ELR (cell line): Measurements from ENCODE around the gene OR51B6.
A peak's percentile ranks its signal among the peaks of the same experiment; 100 is the strongest.
"Not testable (repeated sequence)": the region's sequence is repeated elsewhere in the genome, so short reads cannot be mapped to it uniquely, and the experiment has no call there.

ENCODE experiments used
- DNase-seq: peaks from one replicate; pipeline ENCODE4 v3.0.0-alpha.2; 2015; ENCODE audit warnings: low read depth

Gene OR51B6

GRCh38 chr11:5351208-5351607, at the start of gene OR51B6:
Gene OR51B6, plus strand, starts transcription at chr11:5351508. Its CDS starts 0 bp downstream, at chr11:5351508.
- no peak for DNase-seq

DNA sequence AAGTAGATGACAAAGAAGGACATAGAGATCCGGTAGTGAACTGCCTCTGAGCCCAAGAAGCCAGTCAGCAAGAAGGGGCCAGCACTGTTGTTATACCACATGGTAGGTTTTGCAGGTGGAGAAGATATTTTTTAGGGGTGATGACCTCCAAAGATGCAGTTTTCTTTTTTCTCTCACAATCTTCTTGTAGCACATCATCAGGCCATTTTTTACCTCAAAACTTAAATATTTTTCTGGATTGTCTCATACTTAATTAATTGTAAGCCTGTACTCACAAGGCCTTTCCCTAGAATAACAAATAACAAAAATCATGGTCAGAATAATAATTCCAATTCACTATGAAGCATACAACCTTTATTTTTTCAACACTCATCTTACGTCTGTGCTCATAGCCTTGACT, 49.5 kb upstream of the OR51B6 start, which contains the start of gene OR51B4:
Gene OR51B4, minus strand, starts transcription at position 101 of the 400 bp plus-strand sequence. Its CDS starts 0 bp downstream, at position 101.
- no peak for DNase-seq

- DNase-seq: no peak
Observed at GRCh38 chr11:5303626-5304025, 47.7 kb upstream of the OR51B6 start.

DNA sequence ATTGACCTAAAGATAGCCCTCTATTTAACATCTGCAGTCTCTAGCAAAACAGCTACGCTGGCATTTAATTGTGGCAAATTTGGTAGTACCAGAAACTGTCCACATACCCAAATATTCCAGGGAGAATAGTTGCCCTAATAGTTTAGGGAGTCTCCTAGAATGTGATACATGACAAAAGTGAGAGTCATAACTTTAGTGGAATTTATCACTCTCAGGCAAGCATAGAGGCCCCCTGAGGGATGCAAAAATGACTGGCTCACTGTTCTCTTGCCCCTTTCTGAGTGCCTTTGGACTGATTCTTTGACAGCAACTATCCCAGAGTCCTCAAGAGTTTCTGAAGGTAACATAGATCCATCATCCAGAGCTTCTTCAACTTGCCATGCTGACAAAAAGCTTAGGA, 47.3 kb upstream of the OR51B6 start:
- DNase-seq: no peak

GRCh38 chr11:5307256-5308019, 43.9 kb upstream of the OR51B6 start:
- DNase-seq: no peak

DNA sequence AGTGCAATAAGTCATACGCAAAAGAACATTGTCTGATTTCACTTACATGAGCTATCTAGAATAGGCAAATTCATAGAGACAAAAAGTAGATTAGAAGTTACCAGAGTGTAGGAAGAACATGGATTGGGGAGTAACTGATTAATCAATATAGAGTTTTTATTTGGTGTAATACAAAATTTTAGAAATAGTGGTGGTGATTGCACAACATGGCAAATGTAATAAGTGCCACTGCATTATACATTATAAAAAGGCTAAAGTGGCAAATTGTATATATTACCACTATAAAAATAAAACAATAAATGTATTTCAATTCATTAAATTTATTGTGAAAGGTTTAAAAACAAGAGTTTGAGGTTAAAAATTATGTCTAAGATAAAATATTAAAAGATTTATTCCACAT, 40.9 kb upstream of the OR51B6 start:
- no peak for DNase-seq

DNA sequence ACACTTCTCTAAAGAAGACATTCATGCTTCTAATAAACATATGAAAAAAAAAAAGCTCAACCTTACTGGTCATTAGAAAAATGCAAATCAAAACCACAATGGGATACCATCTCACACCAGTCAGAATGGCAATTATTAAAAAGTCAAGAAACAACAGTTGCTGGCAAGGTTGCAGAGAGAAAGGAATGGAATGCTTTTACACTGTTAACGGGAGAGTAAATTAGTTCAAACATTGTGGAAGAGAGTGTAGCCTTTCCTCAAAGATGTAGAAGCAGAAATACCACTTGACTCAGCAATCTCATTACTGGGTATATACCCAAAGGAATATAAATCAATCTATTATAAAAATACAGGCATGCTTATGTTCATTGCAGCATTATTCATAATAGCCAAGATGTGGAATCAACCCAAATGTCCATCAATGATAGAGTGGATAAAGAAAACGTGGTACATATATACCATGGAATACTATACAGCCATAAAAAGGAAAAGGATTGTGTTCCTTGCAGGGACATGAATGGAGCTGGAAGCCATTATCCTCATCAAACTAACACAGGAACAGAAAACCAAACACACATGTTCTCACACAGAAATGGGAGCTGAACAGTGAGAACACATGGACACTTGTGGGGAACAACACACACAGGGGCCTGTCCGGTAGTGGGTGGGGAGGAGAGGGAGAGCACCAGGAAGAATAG, 37.8 kb upstream of the OR51B6 start:
- DNase-seq: not testable (repeated sequence)

DNA sequence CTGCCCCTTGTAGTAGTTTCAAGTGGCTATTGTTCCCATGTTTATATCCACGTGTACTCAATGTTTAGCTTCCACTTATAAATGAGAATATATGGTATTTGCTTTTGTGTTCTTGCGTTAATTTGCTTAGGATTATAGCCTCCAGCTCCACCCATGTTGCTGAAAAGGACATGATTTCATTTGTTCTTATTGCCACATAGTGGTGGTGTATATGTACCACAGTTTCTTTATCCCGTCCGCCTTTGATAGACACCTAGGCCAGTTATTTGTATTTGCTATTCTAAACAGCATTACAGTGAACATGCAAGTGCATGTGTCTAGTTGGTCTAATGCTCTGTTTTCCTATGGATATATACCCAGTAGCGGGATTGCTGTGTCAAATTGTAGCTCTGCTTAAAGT, 34.0 kb upstream of the OR51B6 start:
- DNase-seq: no peak

DNA sequence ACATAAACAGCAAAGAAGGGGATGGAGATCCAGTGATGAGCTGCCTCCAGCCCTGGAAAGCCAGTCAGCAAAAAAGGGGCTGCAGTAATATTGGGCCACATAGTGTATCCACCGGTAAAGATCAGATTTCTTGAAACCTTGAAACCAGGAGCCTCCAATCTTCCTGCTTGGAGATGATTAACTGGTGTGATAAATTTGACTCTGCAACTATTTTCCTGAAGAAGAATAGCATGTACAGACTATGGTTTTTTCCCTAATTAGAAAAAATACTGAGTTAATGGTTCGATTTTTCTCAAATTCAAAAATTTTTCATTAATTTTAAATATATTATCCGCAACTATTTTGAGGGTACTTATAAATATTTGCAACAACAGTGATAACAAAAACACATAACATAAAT, 27.1 kb upstream of the OR51B6 start, which contains the start of gene OR51B2:
Gene OR51B2, minus strand, starts transcription at position 101 of the 400 bp plus-strand sequence. Its CDS starts 0 bp downstream, at position 101.
- DNase-seq: no peak

DNA sequence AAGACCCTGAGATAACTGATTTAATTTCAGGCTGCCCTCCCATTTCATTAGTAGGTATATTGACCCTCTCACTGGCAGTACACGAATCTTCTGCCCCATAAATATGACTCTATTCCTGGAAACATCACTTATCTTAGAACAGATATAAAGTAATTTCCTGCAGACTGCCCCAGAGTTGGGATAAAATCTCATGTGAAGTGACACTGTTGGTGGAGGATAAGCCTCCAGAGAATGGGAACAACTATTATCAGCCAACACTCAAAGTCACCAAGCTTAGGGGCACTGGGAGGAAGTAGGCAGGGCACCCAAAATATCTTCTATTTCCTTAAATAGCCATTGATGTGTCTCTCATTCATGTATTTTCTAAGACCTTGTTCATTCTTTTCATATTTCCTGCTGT, 16.1 kb upstream of the OR51B6 start:
- DNase-seq: no peak

DNA sequence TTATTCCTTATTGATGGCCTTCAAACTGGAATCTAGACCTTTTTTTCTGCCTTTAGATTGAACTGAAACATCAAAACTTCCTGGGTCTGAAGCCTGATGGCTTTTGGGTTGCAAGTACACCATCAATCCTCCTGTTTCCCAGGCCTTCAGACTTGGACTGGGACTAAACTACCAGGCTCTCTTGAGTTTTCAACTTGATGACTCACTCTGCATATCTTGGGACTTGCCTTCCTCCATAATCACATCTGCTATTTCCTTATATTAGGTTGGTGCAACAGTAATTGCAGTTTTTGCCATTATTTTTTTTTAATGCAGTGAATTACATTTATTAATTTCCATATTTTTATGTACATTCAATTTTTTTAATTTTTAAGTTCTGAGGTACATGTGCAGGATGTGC, 15.0 kb upstream of the OR51B6 start:
- DNase-seq: peak; percentile 25

- DNase-seq: not testable (repeated sequence)
Observed at GRCh38 chr11:5337253-5337652, 14.1 kb upstream of the OR51B6 start.

DNA sequence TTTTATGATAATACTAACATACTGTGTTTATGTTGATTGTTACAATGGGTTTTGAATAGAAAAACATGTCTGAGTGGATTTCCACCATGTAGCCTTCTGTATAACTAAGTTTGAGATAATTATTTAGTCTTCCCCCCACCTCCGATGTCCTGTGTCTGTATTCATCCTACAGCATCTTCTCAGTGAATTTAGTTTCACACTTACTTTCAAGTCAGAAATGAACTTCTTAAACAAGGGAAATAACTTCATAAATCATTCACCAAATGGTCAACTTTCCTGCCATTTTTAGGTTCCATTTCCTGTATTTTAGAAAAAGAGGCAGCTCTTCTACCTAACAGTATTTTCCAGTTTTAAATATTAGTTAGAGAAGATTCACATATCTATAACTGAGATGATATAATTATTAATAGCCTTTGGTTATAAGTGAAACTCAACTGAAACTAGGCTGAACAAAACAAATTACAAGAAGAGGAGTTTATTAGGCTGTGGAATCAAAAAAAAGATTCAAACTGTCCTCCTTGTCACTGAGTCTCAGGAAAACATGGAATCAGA, 11.5 kb upstream of the OR51B6 start:
- DNase-seq: no peak

- DNase-seq: peak; percentile 39
Observed at GRCh38 chr11:5343474-5344335, 7.6 kb upstream of the OR51B6 start, which contains the start of gene OR51B5. Gene OR51B5, minus strand, starts transcription at chr11:5343524. Its CDS starts 0 bp downstream, at chr11:5343524.

DNA sequence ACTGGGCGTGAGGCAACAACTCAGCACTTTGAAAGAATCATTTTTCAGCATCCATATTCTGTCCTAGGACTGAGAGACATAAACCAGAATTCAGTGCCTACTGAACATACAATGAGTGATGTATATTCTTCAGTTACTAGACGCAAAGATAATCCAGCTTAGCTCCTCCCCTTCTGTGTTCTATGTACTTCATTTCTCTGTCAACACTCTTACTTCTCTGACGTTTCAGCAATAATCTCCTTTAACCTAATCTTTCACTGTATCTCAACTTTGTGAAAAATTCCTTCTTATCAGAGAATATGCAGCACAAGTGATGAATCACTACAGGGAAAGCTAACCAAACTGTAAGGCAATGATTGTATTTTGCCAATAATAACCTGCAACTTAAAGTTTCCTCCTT, 5.5 kb upstream of the OR51B6 start:
- DNase-seq: no peak

DNA sequence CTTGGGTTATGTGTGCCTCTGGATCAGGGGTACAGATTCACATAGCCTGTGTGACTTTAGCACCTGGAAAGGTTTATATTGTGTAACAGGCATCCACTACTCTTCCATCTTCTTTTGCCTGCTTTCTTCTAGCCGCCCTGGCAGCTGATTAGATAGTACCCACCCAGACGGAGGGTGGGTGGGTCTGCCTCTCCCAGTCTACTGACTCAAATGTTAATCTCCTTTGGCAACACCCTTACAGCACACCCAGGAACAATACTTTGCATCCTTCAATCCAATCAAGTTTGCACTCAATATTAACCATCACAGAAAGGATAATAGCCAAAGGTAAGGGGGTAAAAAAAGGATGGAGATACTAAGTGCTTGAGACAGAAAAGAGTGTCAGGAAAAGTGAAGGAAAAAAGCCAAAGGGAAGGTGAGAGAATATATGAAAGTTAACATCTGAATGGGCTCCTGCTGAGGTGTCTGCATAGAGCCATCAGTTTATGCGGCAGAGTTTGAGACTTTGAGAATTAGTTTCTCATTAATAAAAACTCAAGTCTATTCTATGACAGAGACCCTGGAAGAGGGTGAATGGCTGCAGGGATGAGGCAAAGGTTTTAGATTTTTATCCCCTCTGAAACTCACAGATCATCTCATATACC, 2.6 kb upstream of the OR51B6 start:
- no peak for DNase-seq

GRCh38 chr11:5349550-5349949, 1.8 kb upstream of the OR51B6 start:
- no peak for DNase-seq

- DNase-seq: not testable (repeated sequence)
Observed at GRCh38 chr11:5356031-5356430, 4.7 kb downstream of the OR51B6 start.

DNA sequence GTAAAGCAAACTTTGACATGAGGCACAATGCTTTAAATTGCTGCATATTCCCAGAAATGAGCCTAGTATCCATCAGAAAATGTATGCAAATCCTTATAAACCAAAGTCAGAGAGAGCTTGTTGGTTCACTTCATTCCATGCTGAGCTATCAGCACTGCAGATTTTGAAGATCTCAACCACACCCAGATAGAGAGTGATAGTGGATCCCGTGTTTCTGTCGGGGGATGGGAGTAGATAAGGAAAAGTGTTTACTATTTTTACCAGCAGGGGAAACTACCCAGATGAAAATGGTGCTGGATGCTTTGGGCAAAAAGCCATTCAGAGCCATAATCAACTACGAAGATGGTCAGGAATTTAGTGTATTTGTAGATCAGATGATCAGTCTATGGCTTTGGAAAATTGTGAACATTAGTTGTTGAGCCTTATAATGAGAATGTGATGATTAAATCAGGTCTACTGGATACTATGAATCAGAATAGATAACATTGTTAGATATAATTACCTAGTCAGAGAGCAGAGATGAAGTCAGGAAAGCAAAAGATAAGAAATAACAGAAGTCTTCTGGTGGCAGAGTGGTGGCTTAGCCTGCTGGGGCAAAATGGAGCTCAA, 10.8 kb downstream of the OR51B6 start:
- no peak for DNase-seq

DNA sequence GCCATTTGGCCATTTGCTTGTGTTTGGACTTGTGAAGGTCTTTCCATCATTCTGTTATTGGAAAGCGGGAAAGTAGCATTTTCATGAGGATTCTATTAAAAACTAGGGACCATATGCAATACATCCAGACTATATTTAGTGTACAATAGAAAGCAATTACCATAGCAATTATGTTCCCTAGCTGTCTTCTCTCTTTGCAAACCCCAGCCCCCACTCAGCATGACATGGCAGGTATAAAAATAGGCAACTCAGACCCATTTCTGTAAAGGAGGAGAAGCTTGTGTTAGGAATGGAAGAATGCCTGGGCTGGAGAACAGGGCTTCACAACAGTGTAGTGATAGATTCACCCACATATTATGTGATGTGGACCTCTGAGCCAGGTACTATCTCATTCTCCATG, 12.4 kb downstream of the OR51B6 start:
- peak; percentile 13 for DNase-seq

DNA sequence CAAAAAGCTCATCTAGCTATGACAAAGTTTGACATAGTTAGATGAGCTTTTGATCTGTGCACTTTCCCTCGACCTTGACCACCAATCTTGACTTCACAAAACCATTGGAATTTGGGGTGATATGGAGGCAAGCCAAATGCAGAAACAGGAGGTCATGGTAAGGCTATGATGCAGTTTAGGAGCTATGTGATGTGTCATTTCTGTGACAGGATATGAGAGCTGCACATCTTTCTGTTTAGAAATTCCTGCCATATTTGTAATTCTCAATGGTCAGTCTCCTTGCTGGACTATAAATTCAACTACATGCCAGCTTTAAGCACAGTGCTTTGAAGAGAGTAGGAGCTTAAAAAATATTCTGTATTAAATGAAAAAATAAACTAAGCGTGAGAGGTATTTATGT, 12.9 kb downstream of the OR51B6 start:
- peak; percentile 96 for DNase-seq
